Activated naive CD4-positive, alpha-beta T cell treated with anti-CD3 and anti-CD28 coated beads, Interleukin-2, amount 50 U/mL, for 24 hours (primary cell): Measurements from ENCODE around the gene NAA16.
"Not testable (repeated sequence)": the region's sequence is repeated elsewhere in the genome, so short reads cannot be mapped to it uniquely, and the experiment has no call there.

ENCODE experiments used
- H3K27ac Mint-ChIP-seq: one replicate; pipeline ENCODE4 v1.8.0; 2021; ENCODE audit warnings: mild to moderate bottlenecking, mixed read lengths
- H3K27me3 Mint-ChIP-seq: one replicate; pipeline ENCODE4 v1.8.0; 2021; ENCODE audit warnings: mixed read lengths
- H3K36me3 Mint-ChIP-seq: one replicate; pipeline ENCODE4 v1.8.0; 2021; ENCODE audit warnings: mixed read lengths
- H3K4me1 Mint-ChIP-seq: one replicate; pipeline ENCODE4 v1.8.0; 2021; ENCODE audit warnings: mixed read lengths
- H3K4me3 Mint-ChIP-seq: one replicate; pipeline ENCODE4 v1.8.0; 2021; ENCODE audit warnings: mild to moderate bottlenecking, mixed read lengths
- H3K9me3 Mint-ChIP-seq: one replicate; pipeline ENCODE4 v1.8.0; 2021; ENCODE audit warnings: mixed read lengths

The NAA16 gene

GRCh38 chr13:41310963-41311405 is at the start of gene NAA16:
NAA16 (plus strand) TSS chr13:41311267; CDS start chr13:41311529, 262 bp downstream.
- Mint-ChIP-seq H3K27me3 (no peaks in the 10 kb centered on the region), H3K36me3 (no peaks in the 10 kb centered on the region), H3K4me1 (peaks cover 56% of the 10 kb centered on the region), H3K9me3 (no peaks in the 10 kb centered on the region), H3K27ac (peak within 1 kb of the TSS; percentile 95), H3K4me3 (peak within 1 kb of the TSS; percentile 96)

- Mint-ChIP-seq H3K4me3 (peak within 1 kb of the TSS; percentile 95), H3K9me3 (no peaks in the 10 kb centered on the region), H3K27ac (peak within 1 kb of the TSS; percentile 100), H3K27me3 (no peaks in the 10 kb centered on the region), H3K4me1 (peaks cover 32% of the 10 kb centered on the region), H3K36me3 (peaks cover 10% of the 10 kb centered on the region)
Observed at GRCh38 chr13:41263261-41263971, 47.7 kb upstream of the NAA16 start, which contains the start of gene MTRF1. MTRF1 (minus strand) TSS chr13:41263576; CDS start chr13:41260907, 2,669 bp downstream.

- Mint-ChIP-seq H3K27me3 (no peaks in the 10 kb centered on the region), H3K9me3 (peaks cover 3% of the 10 kb centered on the region), H3K27ac (peak overlapping the region; percentile 55), H3K4me1 (peaks cover 28% of the 10 kb centered on the region), H3K4me3 (peak overlapping the region; percentile 30), H3K36me3 (peaks cover 4% of the 10 kb centered on the region)
Observed at GRCh38 chr13:41267106-41267505, 44.0 kb upstream of the NAA16 start.

GRCh38 chr13:41268764-41269163 is 42.3 kb upstream of the NAA16 start:
- Mint-ChIP-seq H3K27ac (no peak overlapping the region), H3K4me1 (peaks cover 32% of the 10 kb centered on the region)

GRCh38 chr13:41271456-41272285 is 39.4 kb upstream of the NAA16 start:
- Mint-ChIP-seq H3K36me3 (peaks cover 4% of the 10 kb centered on the region), H3K4me3 (peak overlapping the region; percentile 68), H3K27ac (peak overlapping the region; percentile 98), H3K27me3 (no peaks in the 10 kb centered on the region), H3K4me1 (peaks cover 35% of the 10 kb centered on the region), H3K9me3 (peaks cover 6% of the 10 kb centered on the region)

More at GRCh38 chr13:41268764-41269163, 42.3 kb upstream of the NAA16 start:
- H3K36me3 Mint-ChIP-seq = peaks cover 4% of the 10 kb centered on the region
- no peak overlapping the region for H3K4me3 Mint-ChIP-seq
- no peaks in the 10 kb centered on the region for H3K27me3 Mint-ChIP-seq
- peaks cover 6% of the 10 kb centered on the region for H3K9me3 Mint-ChIP-seq

- Mint-ChIP-seq H3K27me3 (no peaks in the 10 kb centered on the region), H3K36me3 (peaks cover 2% of the 10 kb centered on the region), H3K27ac (no peak overlapping the region), H3K4me3 (no peak overlapping the region), H3K4me1 (peaks cover 41% of the 10 kb centered on the region), H3K9me3 (peaks cover 6% of the 10 kb centered on the region)
Observed at GRCh38 chr13:41273831-41274441, 37.1 kb upstream of the NAA16 start.

- Mint-ChIP-seq H3K4me3 (no peak overlapping the region), H3K9me3 (peaks cover 6% of the 10 kb centered on the region), H3K36me3 (peaks cover 2% of the 10 kb centered on the region), H3K4me1 (peaks cover 41% of the 10 kb centered on the region), H3K27me3 (no peaks in the 10 kb centered on the region), H3K27ac (no peak overlapping the region)
Observed at GRCh38 chr13:41274881-41275280, 36.2 kb upstream of the NAA16 start.

GRCh38 chr13:41276824-41277223 is 34.2 kb upstream of the NAA16 start:
- Mint-ChIP-seq H3K27me3 (no peaks in the 10 kb centered on the region), H3K36me3 (peaks cover 2% of the 10 kb centered on the region), H3K27ac (no peak overlapping the region), H3K9me3 (peaks cover 5% of the 10 kb centered on the region), H3K4me1 (peaks cover 38% of the 10 kb centered on the region), H3K4me3 (no peak overlapping the region)

GRCh38 chr13:41279156-41279555 is 31.9 kb upstream of the NAA16 start:
- not testable (repeated sequence) for H3K9me3 Mint-ChIP-seq, H3K36me3 Mint-ChIP-seq, H3K4me3 Mint-ChIP-seq, H3K27ac Mint-ChIP-seq, H3K27me3 Mint-ChIP-seq
- peaks cover 24% of the 10 kb centered on the region for H3K4me1 Mint-ChIP-seq

- H3K27ac Mint-ChIP-seq = no peak overlapping the region
- no peaks in the 10 kb centered on the region for H3K27me3 Mint-ChIP-seq
- peaks cover 7% of the 10 kb centered on the region for H3K36me3 Mint-ChIP-seq
- no peak overlapping the region for H3K4me3 Mint-ChIP-seq
- H3K4me1 Mint-ChIP-seq = peaks cover 41% of the 10 kb centered on the region
- peaks cover 4% of the 10 kb centered on the region for H3K9me3 Mint-ChIP-seq
Observed at GRCh38 chr13:41282129-41282571, 28.9 kb upstream of the NAA16 start.

GRCh38 chr13:41284512-41285288 is 26.4 kb upstream of the NAA16 start:
- H3K9me3 Mint-ChIP-seq = peaks cover 4% of the 10 kb centered on the region
- H3K4me1 Mint-ChIP-seq = peaks cover 54% of the 10 kb centered on the region

GRCh38 chr13:41286370-41286769 is 24.7 kb upstream of the NAA16 start:
- peaks cover 48% of the 10 kb centered on the region for H3K4me1 Mint-ChIP-seq
- no peaks in the 10 kb centered on the region for H3K27me3 Mint-ChIP-seq
- peaks cover 4% of the 10 kb centered on the region for H3K9me3 Mint-ChIP-seq
- H3K36me3 Mint-ChIP-seq = peaks cover 7% of the 10 kb centered on the region
- H3K27ac Mint-ChIP-seq = peak overlapping the region; percentile 98
- peak overlapping the region; percentile 71 for H3K4me3 Mint-ChIP-seq

More at GRCh38 chr13:41284512-41285288, 26.4 kb upstream of the NAA16 start:
- H3K4me3 Mint-ChIP-seq = peak overlapping the region; percentile 72
- H3K27me3 Mint-ChIP-seq = no peaks in the 10 kb centered on the region
- peak overlapping the region; percentile 60 for H3K27ac Mint-ChIP-seq
- peaks cover 7% of the 10 kb centered on the region for H3K36me3 Mint-ChIP-seq

GRCh38 chr13:41289463-41289881 is 21.6 kb upstream of the NAA16 start:
- H3K36me3 Mint-ChIP-seq = peaks cover 8% of the 10 kb centered on the region
- no peak overlapping the region for H3K27ac Mint-ChIP-seq
- H3K4me3 Mint-ChIP-seq = no peak overlapping the region
- H3K9me3 Mint-ChIP-seq = peaks cover 4% of the 10 kb centered on the region
- H3K4me1 Mint-ChIP-seq = peaks cover 44% of the 10 kb centered on the region
- H3K27me3 Mint-ChIP-seq = no peaks in the 10 kb centered on the region

- peaks cover 30% of the 10 kb centered on the region for H3K4me1 Mint-ChIP-seq
- no peak overlapping the region for H3K4me3 Mint-ChIP-seq
- H3K27ac Mint-ChIP-seq = no peak overlapping the region
- H3K27me3 Mint-ChIP-seq = no peaks in the 10 kb centered on the region
- H3K36me3 Mint-ChIP-seq = peaks cover 4% of the 10 kb centered on the region
- peaks cover 4% of the 10 kb centered on the region for H3K9me3 Mint-ChIP-seq
Observed at GRCh38 chr13:41291246-41291645, 19.8 kb upstream of the NAA16 start.

GRCh38 chr13:41293272-41293671 is 17.8 kb upstream of the NAA16 start:
- Mint-ChIP-seq H3K4me3 (no peak overlapping the region), H3K27me3 (no peaks in the 10 kb centered on the region), H3K9me3 (no peaks in the 10 kb centered on the region)

More at GRCh38 chr13:41293272-41293671, 17.8 kb upstream of the NAA16 start:
- Mint-ChIP-seq H3K27ac (no peak overlapping the region), H3K36me3 (peaks cover 2% of the 10 kb centered on the region), H3K4me1 (peaks cover 10% of the 10 kb centered on the region)
